ENCODE measurements around the gene CLIC6.

The CLIC6 gene

DNA sequence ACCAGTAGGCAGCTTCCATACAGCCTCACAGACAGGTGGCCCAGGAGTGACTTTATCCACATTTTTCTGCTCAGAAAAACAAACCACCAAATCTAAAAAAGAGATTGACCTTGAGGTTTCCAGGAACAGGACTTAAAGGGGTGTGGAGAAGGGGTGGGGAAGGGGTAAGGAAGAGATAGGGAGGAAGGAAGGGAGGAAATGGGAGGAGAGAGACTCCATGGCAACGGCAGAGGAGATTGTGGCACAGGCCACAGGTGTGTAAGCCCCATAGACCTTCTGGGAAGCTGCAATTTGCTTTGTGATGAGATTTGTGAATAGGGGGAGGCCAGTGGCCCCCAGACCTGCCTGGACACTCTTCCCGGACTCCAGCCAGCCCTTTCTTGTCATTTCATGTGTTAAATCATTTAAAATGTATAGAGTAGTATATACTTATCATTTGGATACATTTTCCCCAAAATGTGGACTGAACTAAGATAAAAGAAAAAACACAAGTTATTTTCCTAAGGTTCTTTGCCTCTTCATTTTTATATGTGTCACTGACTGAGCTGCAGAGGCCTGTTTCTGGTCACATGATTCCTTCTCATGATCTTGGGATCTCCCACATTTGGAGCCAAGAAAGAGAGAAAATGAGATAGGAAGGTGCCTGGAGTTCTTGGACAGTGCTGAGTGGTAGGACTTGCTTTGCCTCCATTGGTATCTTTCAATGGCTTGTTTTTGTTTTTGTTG, 55.5 kb downstream of the CLIC6 start:
- no peaks in the 10 kb centered on the region; the same call in 1 of the 2 replicates for H3K27me3 ChIP-seq (replicated peaks; ENCODE audit: control insufficient read depth, insufficient read depth, low read length)
- TF ChIP-seq, protein P1, sequence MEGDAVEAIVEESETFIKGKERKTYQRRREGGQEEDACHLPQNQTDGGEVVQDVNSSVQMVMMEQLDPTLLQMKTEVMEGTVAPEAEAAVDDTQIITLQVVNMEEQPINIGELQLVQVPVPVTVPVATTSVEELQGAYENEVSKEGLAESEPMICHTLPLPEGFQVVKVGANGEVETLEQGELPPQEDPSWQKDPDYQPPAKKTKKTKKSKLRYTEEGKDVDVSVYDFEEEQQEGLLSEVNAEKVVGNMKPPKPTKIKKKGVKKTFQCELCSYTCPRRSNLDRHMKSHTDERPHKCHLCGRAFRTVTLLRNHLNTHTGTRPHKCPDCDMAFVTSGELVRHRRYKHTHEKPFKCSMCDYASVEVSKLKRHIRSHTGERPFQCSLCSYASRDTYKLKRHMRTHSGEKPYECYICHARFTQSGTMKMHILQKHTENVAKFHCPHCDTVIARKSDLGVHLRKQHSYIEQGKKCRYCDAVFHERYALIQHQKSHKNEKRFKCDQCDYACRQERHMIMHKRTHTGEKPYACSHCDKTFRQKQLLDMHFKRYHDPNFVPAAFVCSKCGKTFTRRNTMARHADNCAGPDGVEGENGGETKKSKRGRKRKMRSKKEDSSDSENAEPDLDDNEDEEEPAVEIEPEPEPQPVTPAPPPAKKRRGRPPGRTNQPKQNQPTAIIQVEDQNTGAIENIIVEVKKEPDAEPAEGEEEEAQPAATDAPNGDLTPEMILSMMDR (IDR thresholded peaks at IDR 0.05; ENCODE audit: insufficient read depth, low read length, poor library complexity, severe bottlenecking), result no peak
- no peak for DNase-seq (ENCODE audit: extremely low read depth, insufficient read length)

DNA sequence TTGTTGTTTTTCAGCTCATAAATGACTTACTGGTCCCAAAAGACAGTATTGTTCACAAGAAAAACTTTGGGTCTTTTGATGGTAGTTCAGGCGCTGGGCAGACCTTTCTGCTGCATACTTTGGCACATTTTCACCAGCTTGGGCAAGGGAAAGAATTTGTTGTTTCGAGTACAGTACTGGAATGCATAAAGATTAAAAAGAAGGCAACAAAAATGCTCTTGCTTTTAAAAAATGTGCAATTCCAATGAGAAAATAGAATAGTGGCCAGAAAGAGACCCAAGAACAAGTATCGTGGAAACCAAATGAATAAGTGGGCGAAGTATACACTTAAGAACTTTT, 56.0 kb downstream of the CLIC6 start:
- no peak for DNase-seq (ENCODE audit: extremely low read depth, insufficient read length)
- Histone ChIP-seq H3K4me3 (replicated peaks; ENCODE audit: low read depth, low read length) (no peak overlapping the region), H3K27me3 (replicated peaks; ENCODE audit: control insufficient read depth, insufficient read depth, low read length) (no peaks in the 10 kb centered on the region; the same call in 1 of the 2 replicates), H3K36me3 (ENCODE audit: control insufficient read depth, insufficient read depth, low read length) (no peaks in the 10 kb centered on the region)
- TF ChIP-seq, protein P1 (IDR thresholded peaks at IDR 0.05; ENCODE audit: insufficient read depth, low read length, poor library complexity, severe bottlenecking), result no peak

More for the DNA sequence above, 55.5 kb downstream of the CLIC6 start:
- H3K36me3 ChIP-seq (ENCODE audit: control insufficient read depth, insufficient read depth, low read length), result no peaks in the 10 kb centered on the region
- H3K4me3 ChIP-seq (replicated peaks; ENCODE audit: low read depth, low read length), result no peak overlapping the region

DNA sequence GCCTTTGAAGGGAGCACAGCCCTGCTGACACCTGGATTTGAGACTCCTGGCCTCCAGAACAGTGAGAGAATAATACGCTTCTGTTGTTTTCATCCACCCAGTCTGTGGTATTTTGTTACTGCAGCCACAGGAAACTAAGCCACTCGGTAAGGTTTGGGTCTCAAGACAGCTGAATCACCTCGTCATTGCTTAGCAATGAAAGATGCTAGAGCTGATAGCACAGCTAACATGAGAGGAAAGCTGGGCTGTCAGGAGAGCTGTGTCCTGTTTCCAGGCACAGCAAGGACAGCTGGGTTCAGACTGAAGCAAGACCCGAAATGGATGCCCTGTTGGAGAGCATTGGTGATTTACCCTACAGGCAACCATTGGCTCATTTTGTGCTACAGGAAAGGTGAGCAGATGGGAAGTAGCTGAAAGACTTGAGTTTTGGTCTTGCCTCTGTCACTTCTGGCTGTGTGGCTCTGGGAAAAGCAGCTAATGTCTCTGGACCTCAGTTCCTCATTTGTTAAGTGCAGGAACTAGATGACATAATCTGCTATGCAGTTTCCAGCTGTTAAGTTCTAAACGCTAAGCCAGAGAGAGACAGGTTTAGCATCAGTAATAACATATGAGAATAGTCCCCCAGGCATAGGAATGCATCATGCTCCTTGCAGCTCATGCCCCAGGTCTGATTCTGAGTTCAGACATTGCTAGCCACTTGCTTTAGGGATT, 58.0 kb downstream of the CLIC6 start:
- Histone ChIP-seq H3K4me3 (replicated peaks; ENCODE audit: low read depth, low read length) (no peak overlapping the region), H3K27me3 (replicated peaks; ENCODE audit: control insufficient read depth, insufficient read depth, low read length) (no peaks in the 10 kb centered on the region; the same call in none of the 2 replicates), H3K36me3 (ENCODE audit: control insufficient read depth, insufficient read depth, low read length) (no peaks in the 10 kb centered on the region)
- TF ChIP-seq, protein P1 (IDR thresholded peaks at IDR 0.05; ENCODE audit: insufficient read depth, low read length, poor library complexity, severe bottlenecking), result no peak
- no peak for DNase-seq (ENCODE audit: extremely low read depth, insufficient read length)

DNA sequence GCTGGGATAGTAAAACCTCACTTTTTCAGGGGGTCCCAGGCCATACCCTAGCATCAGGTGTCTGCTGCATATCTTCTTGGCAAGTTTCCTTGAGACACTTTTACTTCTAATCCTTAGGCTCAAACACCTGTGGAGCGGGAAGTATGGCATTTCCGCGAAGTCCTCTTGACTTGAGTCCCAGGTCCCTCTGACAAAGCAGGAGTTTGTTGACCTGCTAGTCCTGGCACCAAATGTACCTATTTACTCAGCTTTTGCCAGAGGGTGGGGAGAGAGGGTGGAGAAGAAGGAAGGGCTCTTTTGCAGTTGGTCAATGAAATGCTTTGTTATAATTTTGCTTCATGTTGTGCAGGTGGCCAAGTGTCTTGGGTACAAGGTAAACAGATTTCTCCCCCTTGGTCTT, 59.7 kb downstream of the CLIC6 start:
- TF ChIP-seq, protein P1 (IDR thresholded peaks at IDR 0.05; ENCODE audit: insufficient read depth, low read length, poor library complexity, severe bottlenecking), result no peak
- no peak for DNase-seq (ENCODE audit: extremely low read depth, insufficient read length)
- no peaks in the 10 kb centered on the region; the same call in none of the 2 replicates for H3K27me3 ChIP-seq (replicated peaks; ENCODE audit: control insufficient read depth, insufficient read depth, low read length)
- H3K36me3 ChIP-seq (ENCODE audit: control insufficient read depth, insufficient read depth, low read length), result no peaks in the 10 kb centered on the region
- H3K4me3 ChIP-seq (replicated peaks; ENCODE audit: low read depth, low read length), result no peak overlapping the region

DNA sequence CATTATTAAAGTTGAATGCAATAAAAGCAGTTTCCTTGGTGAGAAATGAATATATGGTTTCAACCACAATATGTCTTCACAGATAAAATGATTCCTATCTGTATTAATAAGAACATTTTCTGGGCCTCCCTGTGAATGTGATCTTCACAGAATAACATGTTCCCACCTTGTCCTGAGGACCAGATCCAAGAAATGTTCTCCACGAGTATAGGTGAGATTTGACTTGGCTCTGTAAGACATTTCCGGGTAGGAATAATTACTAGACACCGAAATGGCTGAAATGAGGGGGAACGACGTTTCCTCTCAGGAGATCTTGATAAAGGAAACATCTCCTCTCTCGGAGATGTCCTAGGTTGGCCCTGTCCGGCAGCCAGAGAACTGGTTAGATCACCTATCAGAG, 61.4 kb downstream of the CLIC6 start:
- TF ChIP-seq, protein P1 (IDR thresholded peaks at IDR 0.05; ENCODE audit: insufficient read depth, low read length, poor library complexity, severe bottlenecking), result no peak
- Histone ChIP-seq H3K27me3 (replicated peaks; ENCODE audit: control insufficient read depth, insufficient read depth, low read length) (no peaks in the 10 kb centered on the region; the same call in 1 of the 2 replicates), H3K4me3 (replicated peaks; ENCODE audit: low read depth, low read length) (no peak overlapping the region), H3K36me3 (ENCODE audit: control insufficient read depth, insufficient read depth, low read length) (no peaks in the 10 kb centered on the region)
- DNase-seq (ENCODE audit: extremely low read depth, insufficient read length), result no peak
